Adrenal gland (tissue), 12 donors: ENCODE data around the gene ENPP3. TPM values are rescaled to one million over a fixed set of nuclear protein-coding genes. Genes with fewer than 3 reads are reported as not detected.

ENCODE experiments used
- DNase-seq, 7 donors: peaks; one replicate each; pipeline ENCODE4 v3.0.0-alpha.2; 2019 to 2020
- H3K27ac ChIP-seq, 5 donors: fragments of 200-600 bp; sonication (generic) in 4 of 5; 1 replicate in 3 of 5; 2 replicates in 2 of 5; pipeline versions ENCODE4 v1.5.1 to v1.8.0; 2016 to 2020; ENCODE audit warnings: mild to moderate bottlenecking in 1 of 5
- H3K27me3 ChIP-seq: fragments of 200-600 bp; 2 replicates; pipeline ENCODE4 v1.8.0; 2021
- H3K36me3 ChIP-seq, 2 donors: fragments of 200-600 bp; replicated peaks in 1 of 2; 1 replicate in 1 of 2; 2 replicates in 1 of 2; pipeline versions ENCODE4 v1.5.1 to v1.8.0; 2018 to 2022
- H3K4me1 ChIP-seq, 2 donors: fragments of 200-600 bp; replicated peaks in 1 of 2; 1 replicate in 1 of 2; 2 replicates in 1 of 2; pipeline versions ENCODE4 v1.5.1 to v1.8.0; 2018 to 2021
- H3K4me3 ChIP-seq, 4 donors: fragments of 200-600 bp; sonication (generic) in 3 of 4; one replicate each; pipeline ENCODE4 v1.5.1; 2016 to 2018
- H3K9me3 ChIP-seq, 3 donors: fragments of 200-600 bp; sonication (generic) in 1 of 3; replicated peaks in 1 of 3; 1 replicate in 2 of 3; 2 replicates in 1 of 3; pipeline versions ENCODE4 v1.5.1 to v1.8.0; 2016 to 2021
- POLR2A ChIP-seq, 2 donors: fragments of 450-650 bp; IDR thresholded peaks; one replicate each; pipeline ENCODE4 v1.6.1; 2017; ENCODE audit warnings: antibody characterized with exemption in 2 of 2, mild to moderate bottlenecking in 2 of 2, moderate library complexity in 1 of 2
- WGBS, 4 donors: extraction: QIAGEN DNeasy Blood & Tissue Kit in 2 of 4; methylation state at CpG; one replicate each; pipeline versions ENCODE4 v1.1.5 to v1.1.7; 2013 to 2017; 5-methylcytosine and 5-hydroxymethylcytosine counted together
- intact Hi-C, 2 donors: fragments of 100-400 bp; cut with DNase I; formaldehyde crosslinking; loops; one replicate each; pipeline versions ENCODE4 v1.14.1 to v1.15.0; 2022 to 2023
- polyA plus RNA-seq, 3 donors: library from polyadenylated mRNA; stranded (reverse); fragments of 200-250 nt in 2 of 3; fragments of 350-450 nt in 1 of 3; fragmentation: Illumina TruSeq in 1 of 3; extraction: RNeasy Lipid Tissue Mini Kit (QIAGEN cat#74804) in 1 of 3; gene quantifications; one replicate each; pipeline ENCODE4 v1.2.3, GENCODE V29; 2013 to 2014
- total RNA-seq, 9 donors: library from RNA; depleted of rRNA in 4 of 9; stranded (reverse); fragments of >200 nt in 4 of 9; fragments of 120-200 nt in 1 of 9; fragmentation: NEBNext Ultra II Directional in 1 of 9; extraction: Animal tissue kit (Norgen Biotek cat#: 25700) in 1 of 9; gene quantifications; one replicate each; pipeline versions ENCODE4 v1.1.0 to v1.2.4, GENCODE V29; 2013 to 2023
- TF ChIP-seq, protein P1 (sequence below), 6 experiments: fragments of 450-650 bp in 4 of 6; fragments of 200-600 bp in 2 of 6; sonication (generic) in 1 of 6; IDR thresholded peaks; 1 replicate in 5 of 6; 2 replicates in 1 of 6; pipeline versions ENCODE4 v1.5.1 to v1.8.0; 2016 to 2021; ENCODE audit warnings: antibody characterized with exemption in 6 of 6, mild to moderate bottlenecking in 2 of 6, moderate library complexity in 1 of 6
- donor health status: healthy with polysubstance abuse.
- donor health status: Bipolar disorder and iron deficiency.
- donor health status: DM: yes; HTN: yes; CAD: no.
- donor health status: DM: no; HTN: no; CAD: no.
- donor health status: DM: no; HTN: no; CAD: no.
- donor health status: DM: yes; HTN: yes; CAD: no.

The ENPP3 gene
- total and polyA plus RNA-seq, 12 donors: 4.9 to 69.7 (median 11.8) TPM

DNA sequence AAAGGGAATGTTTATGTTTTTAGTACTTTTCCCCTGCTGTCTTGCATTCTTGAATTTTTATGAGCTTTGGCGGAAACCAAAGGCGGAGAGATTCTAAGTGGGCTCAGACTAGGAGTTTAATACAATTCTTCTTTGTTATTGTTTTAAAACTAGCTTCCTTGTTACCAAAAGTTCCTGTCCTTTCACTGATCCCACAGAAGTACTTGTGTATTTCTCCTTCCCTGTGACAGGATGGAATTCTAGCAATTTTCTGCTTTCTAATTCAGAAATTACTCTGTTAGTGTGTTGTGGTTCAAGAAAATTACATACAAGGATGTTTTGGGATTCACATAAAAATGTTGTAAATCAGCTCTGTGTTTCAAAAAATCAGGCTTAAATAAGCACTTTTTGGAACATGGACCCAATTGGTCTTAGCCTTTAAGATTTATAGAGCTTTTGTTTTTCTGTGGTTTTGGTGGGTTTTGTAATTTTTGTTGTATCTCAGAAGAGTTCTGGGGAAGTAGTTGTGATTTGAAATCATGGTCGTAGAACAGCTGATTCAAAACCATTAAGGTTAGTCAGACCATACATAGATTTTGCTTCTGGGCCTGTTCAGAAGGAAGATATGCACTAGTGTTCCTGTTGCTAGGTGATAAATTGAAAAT lies 91.3 kb downstream of the ENPP3 start:
- intact Hi-C loops: no loop called here
- Histone ChIP-seq H3K27ac (no peak overlapping the region), H3K36me3 (no peaks in the 10 kb centered on the region)

DNA sequence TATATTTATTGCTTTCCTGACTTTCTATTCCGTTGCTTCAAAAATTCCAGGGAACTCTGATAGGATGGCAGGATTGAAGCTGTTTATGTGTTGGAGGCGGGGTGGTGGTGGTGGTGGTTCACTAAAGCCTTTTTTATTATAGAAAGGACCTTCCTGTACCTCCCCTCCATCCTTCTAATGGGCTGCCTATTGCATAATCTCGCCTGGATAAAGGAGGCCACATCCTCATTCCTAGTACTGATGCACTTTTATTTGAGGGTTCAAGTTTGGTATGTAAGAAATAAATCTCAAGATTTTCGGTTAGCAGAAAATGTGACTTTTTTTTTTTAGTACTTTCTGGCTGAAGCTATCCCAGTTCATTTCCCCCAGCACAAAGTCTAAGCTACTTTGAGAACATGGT lies 92.4 kb downstream of the ENPP3 start:
- H3K4me1 ChIP-seq: no peaks in the 10 kb centered on the region
- DNase-seq: no peak
- TF ChIP-seq, protein P1, sequence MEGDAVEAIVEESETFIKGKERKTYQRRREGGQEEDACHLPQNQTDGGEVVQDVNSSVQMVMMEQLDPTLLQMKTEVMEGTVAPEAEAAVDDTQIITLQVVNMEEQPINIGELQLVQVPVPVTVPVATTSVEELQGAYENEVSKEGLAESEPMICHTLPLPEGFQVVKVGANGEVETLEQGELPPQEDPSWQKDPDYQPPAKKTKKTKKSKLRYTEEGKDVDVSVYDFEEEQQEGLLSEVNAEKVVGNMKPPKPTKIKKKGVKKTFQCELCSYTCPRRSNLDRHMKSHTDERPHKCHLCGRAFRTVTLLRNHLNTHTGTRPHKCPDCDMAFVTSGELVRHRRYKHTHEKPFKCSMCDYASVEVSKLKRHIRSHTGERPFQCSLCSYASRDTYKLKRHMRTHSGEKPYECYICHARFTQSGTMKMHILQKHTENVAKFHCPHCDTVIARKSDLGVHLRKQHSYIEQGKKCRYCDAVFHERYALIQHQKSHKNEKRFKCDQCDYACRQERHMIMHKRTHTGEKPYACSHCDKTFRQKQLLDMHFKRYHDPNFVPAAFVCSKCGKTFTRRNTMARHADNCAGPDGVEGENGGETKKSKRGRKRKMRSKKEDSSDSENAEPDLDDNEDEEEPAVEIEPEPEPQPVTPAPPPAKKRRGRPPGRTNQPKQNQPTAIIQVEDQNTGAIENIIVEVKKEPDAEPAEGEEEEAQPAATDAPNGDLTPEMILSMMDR (IDR thresholded peaks at IDR 0.05): no peak
- no peak for TF ChIP-seq POLR2A (IDR thresholded peaks at IDR 0.05)
- H3K9me3 ChIP-seq: no peaks in the 10 kb centered on the region
- 66 to 78% (median 72%) methylated on average over 4 of the region's 4 CpGs for WGBS, 4 donors
- intact Hi-C loops: no loop called here
- H3K36me3 ChIP-seq: no peaks in the 10 kb centered on the region
- no peak overlapping the region for H3K4me3 ChIP-seq
- H3K27me3 ChIP-seq: no peaks in the 10 kb centered on the region
- H3K27ac ChIP-seq: no peak overlapping the region

More for the DNA sequence above, 91.3 kb downstream of the ENPP3 start:
- TF ChIP-seq, protein P1 (IDR thresholded peaks at IDR 0.05): no peak
- no peak for TF ChIP-seq POLR2A (IDR thresholded peaks at IDR 0.05)
- WGBS, 4 donors: 76 to 83% (median 77%) methylated on average over 3 of the region's 3 CpGs
- no peaks in the 10 kb centered on the region for H3K9me3 ChIP-seq
- no peaks in the 10 kb centered on the region for H3K27me3 ChIP-seq
- H3K4me1 ChIP-seq: no peaks in the 10 kb centered on the region
- no peak for DNase-seq
- no peak overlapping the region for H3K4me3 ChIP-seq

DNA sequence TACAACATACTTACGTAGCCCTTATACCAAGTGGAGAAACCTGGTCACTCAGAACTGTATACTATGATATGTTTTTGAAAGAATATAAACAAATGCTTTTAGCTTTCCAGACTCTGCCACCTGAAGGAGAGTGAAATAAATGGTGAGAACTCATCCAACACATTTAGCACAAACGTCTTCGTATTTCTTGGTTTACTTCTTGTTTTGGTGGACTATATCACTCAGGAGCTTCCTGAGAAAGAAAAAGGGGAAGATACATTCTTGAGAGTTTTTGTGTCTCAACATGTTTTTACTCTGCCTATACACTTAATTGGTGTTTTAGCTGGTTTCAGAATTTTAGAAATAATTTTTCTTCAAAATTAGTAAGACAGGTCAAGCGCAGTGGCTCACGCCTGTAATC lies 93.2 kb downstream of the ENPP3 start:
- 73 to 88% (median 82%) methylated on average over 5 of the region's 5 CpGs for WGBS, 4 donors
- no peak for TF ChIP-seq POLR2A (IDR thresholded peaks at IDR 0.05)
- TF ChIP-seq, protein P1 (IDR thresholded peaks at IDR 0.05): no peak
- intact Hi-C loops: no loop called here

DNA sequence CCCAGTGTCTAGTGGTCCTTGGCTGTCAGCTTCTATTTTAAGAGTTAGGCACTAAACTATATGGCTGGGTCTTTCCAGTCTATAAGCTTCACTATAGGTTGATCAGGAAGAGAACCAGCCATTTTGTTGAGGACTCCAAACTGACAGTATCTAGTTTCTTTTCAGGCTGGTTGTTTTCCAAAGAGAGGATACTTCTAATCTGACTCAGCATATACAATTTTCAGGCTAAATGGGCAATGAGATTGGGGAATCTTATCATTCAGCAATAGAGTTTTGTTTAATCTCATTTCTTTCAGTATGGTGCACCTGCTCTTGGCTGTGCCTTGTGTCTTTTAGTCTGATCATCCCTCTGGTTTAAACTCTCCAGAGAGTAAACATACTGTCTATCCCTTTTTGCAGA lies 94.1 kb downstream of the ENPP3 start:
- Histone ChIP-seq H3K27me3 (no peaks in the 10 kb centered on the region), H3K27ac (no peak overlapping the region), H3K4me3 (no peak overlapping the region), H3K9me3 (no peaks in the 10 kb centered on the region), H3K4me1 (no peaks in the 10 kb centered on the region), H3K36me3 (no peaks in the 10 kb centered on the region)
- DNase-seq: no peak
- TF ChIP-seq POLR2A (IDR thresholded peaks at IDR 0.05): no peak
- TF ChIP-seq, protein P1 (IDR thresholded peaks at IDR 0.05): no peak
- intact Hi-C loops: no loop called here

More for the DNA sequence above, 93.2 kb downstream of the ENPP3 start:
- no peaks in the 10 kb centered on the region for H3K4me1 ChIP-seq
- no peak overlapping the region for H3K27ac ChIP-seq
- no peak for DNase-seq
- H3K9me3 ChIP-seq: no peaks in the 10 kb centered on the region
- no peaks in the 10 kb centered on the region for H3K27me3 ChIP-seq
- no peak overlapping the region for H3K4me3 ChIP-seq
- H3K36me3 ChIP-seq: no peaks in the 10 kb centered on the region
